Measurements from ENCODE around the gene ITK.
"Not testable (repeated sequence)": the region's sequence is repeated elsewhere in the genome, so short reads cannot be mapped to it uniquely, and the experiment has no call there.

Gene ITK

DNA sequence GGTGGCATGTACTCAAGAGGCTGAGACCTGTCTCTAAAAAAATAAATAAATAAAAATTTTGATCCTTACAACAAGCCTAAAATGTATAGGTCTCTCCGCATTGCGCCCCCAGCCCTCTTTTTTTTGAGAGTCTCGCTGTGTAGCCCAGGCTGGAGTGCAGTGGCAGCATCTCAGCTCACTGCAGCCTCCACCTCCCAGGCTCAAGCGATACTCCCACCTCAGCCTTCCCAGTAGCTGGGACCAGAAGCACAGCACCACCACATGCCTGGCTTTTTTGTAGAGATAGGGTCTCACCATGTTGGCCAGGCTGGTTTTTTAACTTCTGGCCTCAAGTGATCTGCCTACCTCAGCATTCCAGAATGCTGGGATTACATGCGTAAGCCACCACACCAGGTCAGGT, 12.4 kb upstream of the ITK start:
- DNase-seq = no peak

DNA sequence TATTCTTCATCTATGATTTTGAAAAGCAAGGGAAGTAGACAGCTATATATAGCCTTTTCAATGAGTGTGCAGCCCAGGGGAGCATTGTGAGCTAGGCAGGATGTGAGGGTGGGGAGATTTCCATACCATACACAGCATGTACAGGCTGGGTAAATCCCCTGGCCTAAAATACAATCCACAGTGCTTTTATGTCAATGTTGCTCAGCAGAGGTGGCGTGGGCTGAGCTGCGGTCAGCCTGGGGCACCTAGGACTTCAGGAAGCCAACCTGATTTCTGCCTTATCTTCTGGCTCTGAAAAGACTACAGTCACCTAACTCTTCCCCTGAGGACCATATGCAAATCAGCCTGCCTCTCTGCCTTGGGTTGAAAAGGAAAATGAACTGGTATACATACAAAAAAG, 8.2 kb upstream of the ITK start:
- no peak for DNase-seq

DNA sequence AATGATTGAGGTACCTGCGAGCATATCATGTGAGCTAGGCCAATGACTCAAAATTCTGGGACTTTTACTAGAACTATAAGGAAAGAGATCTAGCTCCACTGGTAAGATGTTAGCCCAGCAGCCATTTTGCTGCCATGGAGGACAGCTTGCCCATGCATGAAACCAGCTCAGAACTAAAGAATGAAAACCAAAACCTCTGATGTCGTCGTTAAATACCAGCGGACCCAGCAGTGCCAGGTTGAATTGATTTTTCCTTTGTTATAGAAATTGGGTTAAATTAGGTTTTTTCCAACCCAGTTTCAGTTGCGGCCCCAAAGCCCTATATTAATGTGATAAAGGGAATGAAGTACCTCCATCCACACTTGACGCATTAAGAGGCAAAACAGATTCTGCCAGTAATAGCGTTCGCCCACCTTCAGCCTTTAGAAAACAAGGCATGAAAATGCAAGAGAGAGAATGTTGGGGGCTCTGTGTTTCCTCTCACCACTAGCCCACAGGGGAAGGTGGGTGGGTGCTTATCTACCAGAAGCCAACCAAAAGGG, 5.5 kb upstream of the ITK start:
- no peak for DNase-seq

DNA sequence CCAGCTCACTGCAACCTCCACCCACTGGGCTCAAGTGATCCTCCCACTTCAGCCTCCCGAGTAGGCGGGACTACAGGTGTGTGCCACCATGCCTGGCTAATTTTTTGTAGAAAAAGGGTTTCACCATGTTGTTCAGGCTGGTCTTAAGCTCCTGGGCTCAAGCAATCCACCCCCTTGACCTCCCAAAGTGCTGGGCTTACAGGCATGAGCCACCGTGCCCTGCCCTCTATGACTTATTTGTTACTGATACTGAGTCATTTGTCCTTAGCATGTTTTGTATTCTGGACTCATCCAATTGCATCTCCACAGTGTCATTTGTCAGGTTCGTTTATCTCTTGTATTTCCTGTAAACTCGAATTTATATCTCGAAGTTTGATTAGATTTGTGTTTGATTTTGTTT, 2.7 kb upstream of the ITK start:
- DNase-seq = no peak

DNA sequence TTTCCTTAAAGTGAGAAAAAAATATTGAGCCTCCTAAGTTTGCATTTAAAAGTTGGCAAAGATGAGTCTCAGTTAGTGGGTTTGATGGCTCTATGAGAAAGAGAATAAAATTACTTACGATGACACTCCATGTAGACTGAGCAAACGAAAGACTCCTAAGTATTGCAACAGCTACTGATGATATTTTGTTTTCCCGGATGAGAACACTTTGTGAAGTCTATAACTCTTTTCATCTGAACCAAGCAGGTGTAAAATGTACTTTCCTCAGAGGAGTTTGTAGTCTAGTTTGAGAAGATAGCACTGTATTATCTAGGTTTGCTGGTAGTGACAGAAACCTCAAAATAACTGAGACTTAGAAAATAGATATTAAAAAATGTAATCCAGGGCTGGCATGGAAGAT, 1.7 kb upstream of the ITK start:
- no peak for DNase-seq

DNA sequence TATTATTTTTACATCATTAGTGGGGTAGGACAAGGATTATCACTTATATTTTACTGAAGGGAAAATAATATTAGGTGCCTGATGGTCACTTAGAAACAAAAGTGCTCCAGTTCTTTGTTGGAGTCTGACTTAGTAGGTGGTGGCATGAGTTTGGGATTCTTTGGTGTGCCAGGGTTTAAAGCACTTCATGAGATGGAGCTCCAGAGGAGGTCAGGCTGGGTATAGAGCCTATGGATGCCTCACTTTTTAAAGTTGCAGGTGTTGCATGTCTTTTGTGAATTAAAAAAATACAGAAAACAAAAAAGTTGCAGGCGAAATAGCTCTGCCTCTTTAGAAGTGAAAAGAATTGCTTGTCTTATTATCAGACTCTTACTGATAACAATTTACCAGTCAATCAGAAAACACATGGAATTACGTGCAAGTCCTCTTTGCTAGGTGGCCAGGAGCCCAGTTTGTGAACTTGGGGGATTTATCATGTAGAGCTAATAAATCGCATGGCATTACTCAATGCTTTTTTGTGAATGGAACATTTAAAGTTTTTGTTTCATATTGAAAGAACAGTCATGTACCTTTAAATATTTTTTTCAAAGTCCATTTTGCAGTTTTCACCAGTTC, 1.6 kb downstream of the ITK start:
- no peak for DNase-seq

DNA sequence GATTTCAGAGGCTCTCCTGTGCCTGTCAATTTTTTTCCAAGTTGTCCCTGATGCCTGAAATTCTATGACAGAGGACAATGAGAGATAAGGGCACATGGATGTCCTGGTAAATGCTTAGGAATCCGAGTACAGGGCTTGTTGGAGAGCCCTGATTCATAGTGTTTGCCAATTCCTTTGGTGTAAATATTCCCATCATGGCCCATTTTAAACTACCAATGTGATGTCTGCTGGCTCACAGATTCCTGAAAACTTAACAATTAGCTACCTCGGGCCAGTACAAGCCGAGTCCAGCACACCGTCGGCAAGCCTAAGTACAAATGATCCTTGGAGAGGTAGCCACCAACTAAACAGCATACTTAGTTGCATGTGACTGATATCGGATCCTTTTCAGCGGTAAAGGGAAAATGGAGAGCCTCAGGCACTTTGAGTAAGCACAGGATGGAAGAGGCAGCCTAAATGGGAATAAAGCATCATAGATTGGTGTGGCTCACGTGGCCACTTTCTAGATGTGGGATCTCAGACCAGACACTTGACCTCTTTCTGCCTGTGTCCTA, 3.6 kb downstream of the ITK start:
- no peak for DNase-seq

DNA sequence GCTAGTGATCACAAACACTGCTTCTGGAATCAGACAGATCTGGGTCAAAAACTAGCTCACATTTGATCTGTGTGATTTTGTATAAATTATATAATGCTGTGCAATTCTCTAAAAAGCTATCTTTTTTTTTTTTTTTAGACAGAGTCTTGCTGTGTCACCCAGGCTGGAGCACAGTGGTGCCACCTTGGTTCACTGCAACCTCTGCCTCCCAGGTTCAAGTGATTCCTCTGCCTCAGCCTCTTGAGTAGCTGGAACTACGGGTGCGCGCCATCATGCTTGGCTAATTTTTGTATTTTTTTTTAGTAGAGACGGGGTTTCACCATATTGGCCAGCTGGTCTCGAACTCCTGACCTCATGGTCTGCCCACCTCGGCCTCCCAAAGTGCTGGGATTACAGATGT, 4.5 kb downstream of the ITK start:
- DNase-seq = not testable (repeated sequence)

DNA sequence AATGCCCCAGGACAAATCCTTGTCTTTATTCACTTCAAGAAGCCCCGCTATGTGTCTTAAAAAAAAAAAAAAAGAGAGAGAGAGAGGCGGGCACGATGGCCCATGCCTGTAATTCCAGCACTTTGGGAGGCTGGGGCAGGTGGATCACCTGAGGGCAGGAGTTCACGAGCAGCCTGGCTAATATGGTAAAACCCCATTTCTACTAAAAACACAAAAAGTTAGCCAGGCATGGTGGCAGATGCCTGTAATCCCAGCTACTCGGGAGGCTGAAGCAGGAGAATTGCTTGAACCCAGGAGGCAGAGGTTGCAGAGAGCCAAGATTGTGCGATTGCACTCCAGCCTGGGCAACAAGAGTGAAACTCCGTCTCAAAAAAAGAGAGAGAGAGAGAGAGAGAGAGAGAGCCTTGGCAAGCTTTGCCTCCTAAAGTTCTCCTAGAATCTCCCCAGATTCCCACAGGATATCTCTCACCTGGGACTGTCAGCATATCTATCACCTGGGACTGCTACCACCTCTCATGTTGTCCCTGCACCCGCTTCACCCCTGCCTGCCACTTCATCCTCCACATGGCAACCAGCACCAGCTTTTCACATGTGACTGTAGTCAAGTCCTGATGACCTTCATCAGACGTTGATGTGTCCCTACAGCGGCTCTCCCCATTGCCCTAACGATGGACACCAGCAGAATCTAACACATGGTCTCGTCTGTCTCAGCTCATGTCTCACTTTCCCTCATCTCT, 5.8 kb downstream of the ITK start:
- no peak for DNase-seq

DNA sequence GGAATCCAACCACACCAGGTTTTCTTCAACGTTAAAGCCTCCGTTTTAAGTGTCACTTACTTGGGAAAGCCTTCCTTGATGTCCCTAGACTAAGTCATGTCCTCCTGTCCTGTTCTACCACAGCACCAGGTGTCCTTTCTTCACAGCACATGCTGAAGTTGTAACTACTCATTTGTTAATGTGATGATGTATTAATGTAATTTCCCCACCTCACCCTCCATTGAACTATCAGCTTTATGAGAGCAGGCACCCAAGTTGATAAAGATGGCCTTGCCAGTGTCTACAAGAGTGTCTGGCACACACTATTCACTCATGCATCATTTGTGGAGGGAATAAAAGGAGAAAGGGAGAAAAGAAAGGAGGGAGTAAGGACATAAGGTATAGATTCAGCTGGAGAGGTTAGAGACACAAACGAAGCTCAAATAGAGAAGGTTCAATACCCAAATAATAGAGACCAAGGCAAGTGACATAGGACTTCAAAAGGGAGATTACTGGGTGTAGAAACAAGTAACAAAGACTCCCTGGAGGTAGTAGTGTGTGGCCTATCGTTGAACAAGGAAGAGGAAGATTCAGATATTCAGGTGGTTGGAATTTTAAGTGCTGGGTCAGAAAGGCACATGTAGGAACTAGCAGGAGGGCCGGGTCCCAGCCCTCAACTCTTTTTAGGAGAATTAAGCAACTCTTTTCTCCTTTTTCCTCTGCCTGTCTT, 6.6 kb downstream of the ITK start:
- DNase-seq = no peak

DNA sequence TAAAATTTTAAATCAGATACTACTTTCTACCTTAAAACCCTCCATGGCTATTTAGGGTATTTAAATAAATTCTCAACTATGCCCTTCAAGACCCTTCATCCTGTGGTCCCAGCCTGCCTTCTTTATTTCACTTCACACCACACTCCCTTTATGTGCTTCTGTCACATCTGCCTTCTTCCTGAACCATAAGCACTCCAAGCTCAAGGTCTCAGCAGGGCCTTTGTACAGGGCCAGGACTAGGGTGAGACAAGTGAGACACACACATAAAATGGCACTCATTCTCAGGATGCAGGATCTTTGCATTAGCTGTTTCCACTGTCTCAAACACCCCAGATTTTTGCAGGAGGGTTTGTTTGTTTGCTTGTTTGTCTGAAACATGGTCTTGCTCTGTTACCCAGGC, 7.6 kb downstream of the ITK start:
- no peak for DNase-seq

DNA sequence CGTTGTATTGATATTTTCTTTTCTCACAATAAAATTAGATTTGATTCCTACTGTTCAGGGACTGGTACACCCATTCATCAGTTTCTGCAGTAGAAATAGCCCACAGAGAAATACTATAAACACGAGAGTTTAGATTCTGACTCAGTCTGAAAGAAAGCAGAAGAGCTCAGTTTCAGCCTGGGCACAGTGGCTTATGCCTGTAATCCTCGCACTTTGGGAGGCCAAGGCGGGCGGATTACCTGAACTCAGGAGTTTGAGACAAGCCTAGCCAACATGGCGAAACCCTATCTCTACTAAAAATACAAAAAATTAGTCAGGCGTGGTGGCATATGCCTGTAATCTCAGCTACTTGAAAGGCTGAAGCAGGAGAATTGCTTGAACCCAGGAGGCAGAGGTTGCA, 8.6 kb downstream of the ITK start:
- no peak for DNase-seq

DNA sequence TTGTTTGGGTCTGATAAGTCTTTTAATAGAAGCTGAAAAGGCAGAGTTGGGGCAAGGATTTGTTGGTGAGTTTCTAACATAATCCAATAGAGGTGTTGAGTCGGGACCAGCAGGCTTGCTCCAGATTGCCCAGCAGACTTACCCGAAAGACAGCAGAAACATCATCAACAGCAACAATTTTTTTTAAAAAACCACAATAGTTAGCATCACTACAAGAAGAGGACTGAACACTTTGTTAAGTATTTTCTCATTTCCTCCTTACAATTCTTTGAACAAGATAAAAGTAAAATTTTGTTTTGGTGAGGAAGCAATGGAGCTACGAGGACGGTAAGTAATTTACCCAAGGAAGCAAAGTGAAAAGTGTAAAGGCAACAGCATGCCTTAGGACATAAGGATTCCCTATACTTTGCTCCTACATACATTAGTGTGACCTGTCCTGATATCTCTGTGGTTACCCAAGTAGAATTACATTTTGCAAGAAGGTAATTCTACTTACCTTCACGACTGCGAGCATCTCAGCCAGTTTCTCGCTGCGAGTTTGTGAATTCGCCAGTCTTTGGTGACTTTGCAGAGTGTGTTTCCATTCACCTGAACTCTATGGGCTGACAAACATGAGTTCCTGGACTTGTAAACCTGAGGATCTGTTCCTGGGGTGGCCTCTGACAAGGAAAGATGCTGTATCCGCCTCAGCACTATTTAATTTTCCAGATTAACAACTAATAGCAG, 13.2 kb downstream of the ITK start:
- no peak for DNase-seq

DNA sequence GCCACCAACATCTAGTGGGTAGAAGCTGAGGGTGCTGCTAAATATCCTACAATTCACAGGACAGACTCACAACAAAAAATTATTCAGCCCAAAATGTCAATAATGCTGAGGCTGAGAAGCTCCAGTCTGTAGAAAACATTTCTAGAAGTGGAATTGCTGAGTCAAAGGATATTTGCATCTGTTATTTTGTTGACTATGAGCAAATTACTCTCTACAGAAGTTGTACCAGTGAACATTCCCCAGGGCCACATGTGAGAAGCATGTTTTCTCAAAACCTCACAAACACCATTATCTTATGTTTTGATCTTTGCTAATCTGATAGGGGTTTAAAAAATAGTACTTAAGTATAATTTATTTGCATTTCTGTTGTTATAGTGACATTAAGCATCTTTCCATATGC, 15.4 kb downstream of the ITK start:
- no peak for DNase-seq

DNA sequence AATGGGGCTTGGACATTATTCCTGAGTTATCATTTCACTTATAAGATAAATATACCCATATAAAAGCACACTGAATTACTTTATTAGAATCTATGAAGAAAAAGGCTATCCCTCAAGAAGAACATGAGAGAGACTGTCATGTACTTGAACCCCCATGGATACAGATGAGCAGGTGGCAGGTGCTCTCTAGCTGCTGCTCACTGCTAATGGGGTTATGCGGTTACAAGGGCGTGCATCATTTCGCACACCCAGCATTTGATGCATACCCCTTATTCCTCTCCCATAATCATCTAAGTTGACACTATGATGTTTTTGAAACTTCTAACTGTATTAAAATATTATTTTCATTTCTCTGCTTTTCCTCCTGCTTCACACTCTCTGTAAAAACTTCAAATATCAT, 16.4 kb downstream of the ITK start:
- no peak for DNase-seq

DNA sequence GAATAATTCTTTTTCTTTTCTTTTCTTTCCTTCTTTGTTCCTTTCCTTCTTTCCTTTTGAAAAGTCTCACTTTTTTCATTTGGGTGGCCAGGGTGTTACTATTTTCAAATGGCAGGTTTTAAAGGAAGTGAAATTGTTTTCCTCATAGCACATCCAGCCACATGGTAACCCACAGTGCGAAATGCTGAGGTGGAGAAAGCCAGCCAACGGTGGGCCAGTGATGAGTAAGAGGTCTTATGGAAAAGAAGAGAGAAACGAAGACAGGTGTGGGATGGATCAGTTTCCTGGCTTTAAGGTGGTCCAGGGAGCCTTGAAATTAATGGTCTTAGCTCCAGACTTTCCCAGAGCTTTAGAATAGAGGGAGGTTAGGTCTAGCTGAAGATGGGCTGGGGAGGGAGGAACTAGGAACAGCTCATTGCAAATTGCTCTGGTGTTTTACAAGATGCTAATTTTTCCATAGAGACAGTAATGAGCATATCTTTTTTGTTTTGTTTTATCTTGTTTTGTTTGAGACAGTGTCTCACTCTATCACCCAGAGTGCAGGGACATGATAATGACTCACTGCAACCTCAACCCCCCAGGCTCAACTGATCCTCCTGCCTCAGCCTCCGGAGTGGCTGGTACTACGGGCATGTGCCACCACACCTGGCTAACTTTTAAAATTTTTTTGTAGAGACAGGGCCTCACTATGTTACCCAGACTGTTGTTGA, 17.8 kb downstream of the ITK start:
- DNase-seq = no peak

DNA sequence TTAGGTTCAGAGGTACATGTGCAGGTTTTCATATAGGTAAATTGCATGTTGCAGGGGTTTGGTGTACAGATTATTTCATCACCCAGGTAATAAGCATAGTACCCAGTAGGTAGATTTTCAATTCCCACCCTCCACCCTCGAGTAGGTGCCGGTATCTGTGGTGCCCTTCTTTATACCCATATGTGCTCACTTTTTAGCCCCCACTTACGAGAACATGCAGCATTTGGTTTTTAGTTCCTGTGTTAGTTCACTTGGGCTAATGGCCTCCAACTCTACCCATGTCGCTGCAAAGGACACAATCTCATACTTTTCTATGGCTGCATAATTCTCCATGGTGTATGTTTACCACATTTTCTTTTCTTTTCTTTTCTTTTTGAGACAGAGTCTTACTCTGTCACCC, 21.2 kb downstream of the ITK start:
- no peak for DNase-seq

DNA sequence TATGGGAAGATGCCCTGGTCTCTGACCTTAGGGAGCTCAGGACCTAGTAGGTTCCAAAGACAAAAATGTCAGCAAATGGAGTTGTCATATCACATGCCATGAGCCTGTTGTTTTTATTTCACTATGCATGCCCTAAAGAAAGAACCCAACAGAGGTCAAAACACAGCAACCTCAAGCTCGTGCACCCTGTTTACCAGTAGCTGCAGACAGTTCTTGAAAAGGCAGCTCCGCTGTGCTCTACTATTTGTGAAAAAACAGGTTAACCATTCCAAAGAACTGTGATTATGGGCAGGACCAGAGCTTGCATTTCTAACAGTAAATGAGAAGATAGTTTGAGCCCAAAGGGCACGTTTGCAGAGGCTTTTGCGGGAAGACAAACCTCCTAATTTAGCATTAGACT, 22.8 kb downstream of the ITK start:
- no peak for DNase-seq

DNA sequence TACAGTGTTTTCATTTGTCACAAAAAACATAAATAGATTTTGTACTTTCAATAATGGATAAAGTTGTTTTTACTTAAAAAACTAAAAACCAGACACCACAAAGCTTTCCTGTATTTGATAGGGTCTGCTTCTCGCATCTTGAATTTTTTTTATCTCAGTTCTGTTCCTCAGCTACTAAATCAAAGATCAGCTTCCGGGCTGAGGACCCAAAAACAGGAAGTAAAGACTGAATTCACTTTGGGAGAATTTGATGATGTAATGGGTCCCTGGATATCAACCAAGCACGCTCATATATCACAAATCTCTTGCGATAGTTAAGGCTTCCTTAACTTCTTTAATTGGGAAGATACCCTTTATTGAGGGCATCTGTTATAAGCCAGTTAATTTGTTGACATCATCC, 24.1 kb downstream of the ITK start:
- no peak for DNase-seq

DNA sequence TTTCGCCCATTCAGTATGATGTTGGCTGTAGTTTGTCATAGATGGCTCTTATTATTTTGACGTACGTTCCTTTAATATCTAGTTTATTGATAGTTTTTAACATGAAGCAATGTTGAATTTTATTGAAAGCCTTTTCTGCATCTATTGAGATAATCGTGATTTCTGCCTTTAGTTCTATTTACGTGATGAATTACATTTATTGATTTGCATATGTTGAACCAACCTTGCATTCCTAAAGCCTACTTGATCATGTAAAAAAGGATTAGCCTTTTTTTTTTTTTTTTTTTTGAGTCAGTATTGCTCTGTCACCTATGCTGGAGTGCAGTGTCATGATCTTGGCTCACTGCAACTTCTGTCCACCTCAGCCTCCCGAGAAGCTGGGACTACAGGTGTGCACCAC, 25.1 kb downstream of the ITK start:
- DNase-seq = no peak

DNA sequence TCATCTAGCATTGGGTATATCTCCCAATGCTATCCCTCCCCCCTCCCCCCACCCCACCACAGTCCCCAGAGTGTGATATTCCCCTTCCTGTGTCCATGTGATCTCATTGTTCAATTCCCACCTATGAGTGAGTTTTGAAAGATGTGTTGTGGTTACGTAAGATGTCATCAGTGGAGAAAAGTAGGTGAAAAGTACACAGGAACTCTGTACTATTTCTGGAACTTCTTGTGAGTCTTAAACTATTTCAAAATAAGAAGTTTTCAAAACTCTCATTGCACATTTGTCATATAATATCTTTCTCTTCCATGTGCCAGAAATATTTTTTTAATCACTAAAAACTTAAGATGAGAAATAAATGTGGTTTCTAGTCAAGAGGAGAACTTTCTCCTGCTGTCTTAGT, 30.0 kb downstream of the ITK start:
- DNase-seq = not testable (repeated sequence)

DNA sequence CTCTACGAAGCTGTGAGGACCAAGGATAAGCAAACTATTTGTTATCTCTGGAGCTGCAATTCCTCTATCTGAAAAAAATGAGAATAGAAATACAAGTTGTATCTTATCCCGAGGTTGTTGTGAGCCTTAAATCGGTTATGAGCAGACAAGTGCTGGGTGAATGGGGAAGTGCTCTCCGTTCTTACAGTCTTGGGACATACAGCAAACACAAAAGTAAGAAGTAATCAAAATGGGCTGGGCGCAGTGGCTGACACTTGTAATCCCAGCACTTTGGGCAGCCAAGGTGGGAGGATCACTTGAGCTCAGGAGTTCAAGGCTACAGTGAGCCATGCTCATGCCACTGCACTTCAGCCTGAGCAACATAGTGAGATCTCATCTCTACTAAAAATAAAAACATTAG, 31.7 kb downstream of the ITK start:
- no peak for DNase-seq
